T-helper 2 cell (primary cell): Measurements from ENCODE around the gene TCEAL6.
"Not testable (repeated sequence)": the region's sequence is repeated elsewhere in the genome, so short reads cannot be mapped to it uniquely, and the experiment has no call there.

Source experiments
- DNase-seq, 5 experiments: peaks; one replicate each; pipeline versions ENCODE4 v3.0.0 to v3.0.0-alpha.2; 2012 to 2022
- total RNA-seq, 2 donors: gene quantifications; one replicate each; lab custom pipeline; 2026; lab: John Stamatoyannopoulos, UW

Gene TCEAL6
- total RNA-seq = 0 reads per million in 2 donors

GRCh38 chrX:102142274-102142673 is at the start of gene TCEAL6:
TCEAL6 (minus strand) TSS chrX:102142481.
- not testable (repeated sequence) for DNase-seq

DNA sequence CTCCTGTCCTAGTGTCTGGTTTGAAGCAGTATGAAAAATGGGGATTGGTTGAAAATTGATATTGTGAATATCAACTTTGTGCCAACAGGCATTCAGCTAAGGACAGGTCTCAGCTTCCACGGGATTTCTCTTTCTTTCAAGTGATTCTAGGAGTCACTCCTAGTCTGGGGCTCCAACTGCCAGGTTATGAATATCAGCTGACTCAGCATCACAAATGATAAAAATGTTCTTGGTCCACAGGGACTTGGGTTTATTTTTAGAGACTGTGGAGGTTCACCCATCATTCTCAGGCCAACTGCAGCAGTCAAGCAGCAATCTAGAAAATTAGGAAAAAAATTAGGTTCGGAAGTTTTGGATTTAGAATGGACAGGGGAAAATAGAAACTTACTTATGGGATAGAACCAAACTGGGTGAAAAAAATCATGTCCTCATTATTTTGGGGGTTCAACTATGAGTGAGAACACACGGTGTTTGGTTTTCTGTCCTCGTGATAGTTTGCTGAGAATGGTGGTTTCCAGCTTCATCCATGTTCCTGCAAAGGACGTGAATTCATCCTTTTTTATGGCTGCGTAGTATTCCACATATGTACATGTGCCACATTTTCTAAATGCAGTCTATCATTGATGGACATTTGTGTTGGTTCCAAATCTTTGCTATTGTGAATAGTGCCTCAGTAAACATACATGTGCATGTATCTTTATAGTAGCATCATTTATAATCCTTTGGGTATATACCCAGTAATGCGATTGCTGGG is 43.9 kb upstream of the TCEAL6 start:
- no peak for DNase-seq

- DNase-seq = peak; percentile 11 to 87 (median 46)
Measured at GRCh38 chrX:102155806-102156179, 13.5 kb upstream of the TCEAL6 start, which contains the start of gene BEX5. BEX5 (minus strand) TSS chrX:102155977; CDS start chrX:102154265, 1,712 bp downstream.

DNA sequence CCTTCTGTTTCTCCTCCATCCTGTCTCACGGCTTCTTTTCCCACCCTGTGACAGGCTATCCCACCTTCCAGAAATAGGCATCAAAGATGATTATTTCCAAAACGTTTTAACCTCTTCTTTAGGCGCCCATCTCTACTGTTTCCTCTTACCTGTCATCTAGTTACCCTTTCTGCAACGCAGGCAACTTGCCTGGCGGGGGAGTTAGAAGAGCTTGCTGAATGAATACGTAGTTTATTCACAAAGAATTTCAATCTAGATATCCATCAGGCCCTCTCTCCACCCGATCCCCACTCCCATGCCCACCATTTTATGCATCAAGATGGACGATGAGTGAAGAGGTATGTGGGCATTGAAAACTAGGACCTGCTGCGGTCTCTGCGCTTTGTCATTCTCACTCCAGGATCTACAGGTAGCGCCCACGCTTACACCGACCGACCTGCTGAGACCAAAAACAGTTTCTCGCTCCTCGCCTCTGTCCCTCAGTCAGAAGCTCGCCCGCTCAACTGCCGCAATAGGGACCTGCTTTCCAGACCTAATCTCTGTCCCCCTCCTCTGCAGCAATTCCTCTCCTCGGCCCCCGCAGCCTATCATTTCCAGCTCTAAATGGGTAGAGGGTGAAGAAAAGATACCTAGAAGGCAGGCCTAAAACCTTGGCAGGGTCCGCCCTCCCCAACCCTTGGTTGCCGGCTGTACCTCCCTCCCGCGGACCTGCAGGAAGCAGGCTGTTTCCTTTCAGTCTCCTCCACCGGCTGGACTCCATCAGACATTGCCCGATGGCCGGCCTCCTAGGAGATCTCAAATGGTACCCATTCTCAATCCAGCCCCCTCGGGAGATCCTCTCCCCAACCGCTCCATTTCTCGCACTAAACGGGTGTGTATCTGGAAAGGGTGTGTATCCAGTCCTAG is 12.9 kb upstream of the TCEAL6 start:
- peak in 3 of 5 experiments; percentile 6 to 46 (median 7) for DNase-seq

DNA sequence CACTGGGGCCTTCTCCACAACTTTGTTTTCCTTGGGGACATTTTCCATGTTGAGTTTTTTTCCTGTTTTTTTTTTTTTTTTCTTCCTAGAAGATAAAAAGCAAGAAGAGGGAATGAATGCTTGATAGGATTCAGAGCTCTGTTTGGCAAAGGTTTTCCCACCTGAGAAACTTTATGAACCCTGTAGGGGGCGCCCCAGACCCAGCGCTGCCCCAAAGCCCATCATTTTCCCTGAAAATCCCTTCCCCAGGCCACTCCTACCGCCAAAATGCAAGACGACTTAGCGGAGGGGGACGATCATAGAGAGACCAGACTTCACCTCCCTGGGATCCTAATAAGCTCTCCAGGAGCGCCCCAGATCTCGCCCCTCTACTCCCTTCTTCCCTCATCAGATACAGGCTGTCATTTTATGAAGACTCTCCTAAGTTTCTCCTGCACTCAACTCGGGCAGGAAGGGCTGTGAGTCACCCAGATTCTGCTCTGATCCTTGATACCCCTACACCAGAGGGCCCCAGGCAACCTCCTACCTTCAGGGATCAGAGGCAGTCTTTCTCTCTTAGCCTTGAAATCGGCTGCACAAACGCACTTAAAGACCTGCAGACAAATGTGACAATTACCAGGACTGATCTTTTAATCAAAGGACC is 12.1 kb upstream of the TCEAL6 start:
- peak in 2 of 5 experiments; percentile 3 for DNase-seq

- not testable (repeated sequence) for DNase-seq
Measured at GRCh38 chrX:102141631-102142030, 650 bp downstream of the TCEAL6 start.

- DNase-seq = not testable (repeated sequence)
Measured at GRCh38 chrX:102140876-102141275, 1.4 kb downstream of the TCEAL6 start.

DNA sequence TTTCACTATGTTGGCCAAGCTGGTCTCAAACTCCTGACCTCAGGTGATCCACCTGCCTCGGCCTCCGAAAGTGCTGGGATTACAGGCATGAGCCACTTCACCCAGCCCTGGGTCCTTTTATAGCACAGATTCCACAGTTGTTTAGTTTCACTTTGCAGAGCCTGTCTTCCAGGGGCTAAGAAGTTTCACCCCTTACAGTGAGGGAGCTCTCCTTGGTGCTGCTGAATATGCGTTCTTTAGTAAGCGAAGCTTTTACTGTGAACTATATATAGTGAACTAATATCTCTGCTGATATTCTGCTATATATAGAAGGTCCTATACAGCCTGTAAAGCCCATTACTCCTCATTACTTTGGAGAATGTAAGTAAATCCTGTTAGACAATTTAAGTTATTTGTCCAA is 4.2 kb downstream of the TCEAL6 start:
- no peak for DNase-seq

DNA sequence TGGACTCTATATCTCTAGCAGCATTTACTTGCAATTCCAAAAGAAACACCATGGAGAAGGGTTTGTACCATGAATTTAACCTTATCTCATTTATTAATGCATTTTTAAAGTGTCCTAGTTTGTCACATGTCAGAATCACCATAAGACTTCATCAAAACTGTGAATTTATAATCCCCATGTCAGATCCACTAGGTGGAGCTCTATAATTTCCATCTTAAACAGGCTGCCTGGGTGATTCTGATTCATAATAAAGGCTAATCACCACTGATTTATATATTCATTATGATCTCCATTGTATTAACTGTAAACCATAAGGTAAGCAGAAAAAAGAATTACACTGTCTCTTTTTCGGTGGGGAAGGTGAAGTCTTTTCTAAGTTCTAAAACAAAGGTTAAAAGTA is 12.8 kb downstream of the TCEAL6 start:
- DNase-seq = no peak

DNA sequence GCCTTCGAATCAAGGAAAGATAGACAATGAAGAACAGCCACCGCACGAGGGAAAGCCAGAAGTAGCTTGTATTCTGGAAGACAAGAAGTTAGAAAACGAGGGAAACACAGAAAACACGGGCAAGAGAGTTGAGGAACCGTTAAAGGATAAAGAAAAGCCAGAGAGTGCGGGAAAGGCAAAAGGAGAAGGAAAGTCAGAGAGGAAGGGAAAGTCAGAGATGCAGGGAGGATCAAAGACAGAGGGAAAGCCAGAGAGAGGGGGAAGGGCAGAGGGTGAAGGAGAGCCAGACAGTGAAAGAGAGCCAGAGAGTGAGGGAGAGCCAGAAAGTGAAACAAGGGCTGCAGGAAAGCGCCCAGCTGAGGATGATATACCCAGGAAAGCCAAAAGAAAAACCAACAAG is 15.4 kb downstream of the TCEAL6 start:
- no peak for DNase-seq

GRCh38 chrX:102126080-102126818 is 16.0 kb downstream of the TCEAL6 start:
- not testable (repeated sequence) for DNase-seq

GRCh38 chrX:102125436-102125835 is 16.8 kb downstream of the TCEAL6 start, which contains the start of gene TCEAL2:
TCEAL2 (plus strand) TSS chrX:102125679; CDS start chrX:102126831, 1,152 bp downstream.
- DNase-seq = peak in 2 of 5 experiments; percentile 2 to 7

DNA sequence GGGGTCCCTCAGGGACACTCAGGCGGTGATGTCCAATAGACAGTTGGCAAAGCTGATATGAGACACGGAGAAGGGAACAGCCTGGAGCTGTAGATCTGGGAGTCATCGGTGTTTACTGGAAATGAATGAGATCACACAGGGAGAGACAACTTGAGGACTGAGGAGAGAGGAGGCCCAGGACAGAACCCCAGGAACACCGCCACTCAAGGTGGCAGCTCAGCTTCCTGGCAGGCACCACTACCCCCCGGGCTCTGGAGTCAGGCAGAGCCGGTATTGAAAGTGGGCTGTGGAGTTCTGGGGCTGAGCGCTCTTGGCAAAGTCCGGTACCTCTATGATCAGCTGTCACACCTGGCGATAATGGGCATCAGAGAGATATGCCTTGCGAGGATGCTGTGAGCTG is 17.3 kb downstream of the TCEAL6 start:
- DNase-seq = not testable (repeated sequence)

- DNase-seq = no peak
Measured at GRCh38 chrX:102115748-102116147, 26.5 kb downstream of the TCEAL6 start.

- no peak for DNase-seq
Measured at GRCh38 chrX:102113367-102113766, 28.9 kb downstream of the TCEAL6 start.
